Ishikawa (cell line): ENCODE data around the gene VRK2.

ENCODE experiments used
- CEBPB ChIP-seq: IDR thresholded peaks from 2 replicates; pipeline ENCODE4 v1.6.1; 2012
- EP300 ChIP-seq: IDR thresholded peaks from 2 replicates; pipeline ENCODE4 v1.6.1; 2012; ENCODE audit warnings: borderline replicate concordance
- FOXM1 ChIP-seq: IDR thresholded peaks from 2 replicates; pipeline ENCODE4 v1.6.1; 2012; ENCODE audit warnings: low read depth, borderline replicate concordance
- MAX ChIP-seq: IDR thresholded peaks from 2 replicates; pipeline ENCODE4 v1.6.1; 2012
- RAD21 ChIP-seq: IDR thresholded peaks from 2 replicates; pipeline ENCODE4 v1.6.1; 2012; ENCODE audit warnings: low read depth
- TAF1 ChIP-seq: IDR thresholded peaks from 2 replicates; pipeline ENCODE4 v1.6.1; 2012; ENCODE audit warnings: low read depth, mild to moderate bottlenecking
- TCF12 ChIP-seq: IDR thresholded peaks from 2 replicates; pipeline ENCODE4 v1.6.1; 2012; ENCODE audit warnings: low read depth
- ZBTB7A ChIP-seq: IDR thresholded peaks from 2 replicates; pipeline ENCODE4 v1.6.1; 2012; ENCODE audit warnings: low read depth
- TF ChIP-seq, protein P1 (sequence below): IDR thresholded peaks from 2 replicates; pipeline ENCODE4 v1.6.1; 2012; ENCODE audit warnings: low read depth, mild to moderate bottlenecking

GRCh38 chr2:58010599-58010998, 36.0 kb upstream of the VRK2 start:
- no peak for TF ChIP-seq TCF12
- TF ChIP-seq, protein P1, sequence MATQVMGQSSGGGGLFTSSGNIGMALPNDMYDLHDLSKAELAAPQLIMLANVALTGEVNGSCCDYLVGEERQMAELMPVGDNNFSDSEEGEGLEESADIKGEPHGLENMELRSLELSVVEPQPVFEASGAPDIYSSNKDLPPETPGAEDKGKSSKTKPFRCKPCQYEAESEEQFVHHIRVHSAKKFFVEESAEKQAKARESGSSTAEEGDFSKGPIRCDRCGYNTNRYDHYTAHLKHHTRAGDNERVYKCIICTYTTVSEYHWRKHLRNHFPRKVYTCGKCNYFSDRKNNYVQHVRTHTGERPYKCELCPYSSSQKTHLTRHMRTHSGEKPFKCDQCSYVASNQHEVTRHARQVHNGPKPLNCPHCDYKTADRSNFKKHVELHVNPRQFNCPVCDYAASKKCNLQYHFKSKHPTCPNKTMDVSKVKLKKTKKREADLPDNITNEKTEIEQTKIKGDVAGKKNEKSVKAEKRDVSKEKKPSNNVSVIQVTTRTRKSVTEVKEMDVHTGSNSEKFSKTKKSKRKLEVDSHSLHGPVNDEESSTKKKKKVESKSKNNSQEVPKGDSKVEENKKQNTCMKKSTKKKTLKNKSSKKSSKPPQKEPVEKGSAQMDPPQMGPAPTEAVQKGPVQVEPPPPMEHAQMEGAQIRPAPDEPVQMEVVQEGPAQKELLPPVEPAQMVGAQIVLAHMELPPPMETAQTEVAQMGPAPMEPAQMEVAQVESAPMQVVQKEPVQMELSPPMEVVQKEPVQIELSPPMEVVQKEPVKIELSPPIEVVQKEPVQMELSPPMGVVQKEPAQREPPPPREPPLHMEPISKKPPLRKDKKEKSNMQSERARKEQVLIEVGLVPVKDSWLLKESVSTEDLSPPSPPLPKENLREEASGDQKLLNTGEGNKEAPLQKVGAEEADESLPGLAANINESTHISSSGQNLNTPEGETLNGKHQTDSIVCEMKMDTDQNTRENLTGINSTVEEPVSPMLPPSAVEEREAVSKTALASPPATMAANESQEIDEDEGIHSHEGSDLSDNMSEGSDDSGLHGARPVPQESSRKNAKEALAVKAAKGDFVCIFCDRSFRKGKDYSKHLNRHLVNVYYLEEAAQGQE = no peak
- no peak for TF ChIP-seq EP300
- no peak for TF ChIP-seq ZBTB7A
- TF ChIP-seq RAD21 = no peak
- no peak for TF ChIP-seq MAX
- TF ChIP-seq TAF1 = no peak
- no peak for TF ChIP-seq CEBPB
- no peak for TF ChIP-seq FOXM1
